ENCODE measurements around the gene SLC38A9.

Gene SLC38A9

GRCh38 chr5:55758231-55758630, 46.1 kb upstream of the SLC38A9 start:
- H4K20me1 ChIP-seq (ENCODE audit: insufficient read depth, low read length): no peaks in the 10 kb centered on the region
- no peak overlapping the region for H3K9ac ChIP-seq (ENCODE audit: low read length)
- no peaks in the 10 kb centered on the region for H3F3A ChIP-seq (ENCODE audit: insufficient read depth, low read length)
- no peak overlapping the region for H3K4me2 ChIP-seq (ENCODE audit: low read depth, low read length)
- no peak overlapping the region for H2AFZ ChIP-seq (ENCODE audit: low read length)
- no peaks in the 10 kb centered on the region for H3K79me2 ChIP-seq (ENCODE audit: low read length)
- no peak for TF ChIP-seq CTCF (IDR thresholded peaks at IDR 0.05; ENCODE audit: low read length)
- no peak for TF ChIP-seq EZH2phosphoT487 (IDR thresholded peaks at IDR 0.05; ENCODE audit: low read length)
- no peak for TF ChIP-seq EZH2 (optimal IDR thresholded peaks at IDR 0.05; ENCODE audit: low read depth, low read length)
- H3K9me2 ChIP-seq (replicated peaks; ENCODE audit: insufficient read depth, low read length): no peaks in the 10 kb centered on the region
- no peak overlapping the region for H3K4me3 ChIP-seq (ENCODE audit: low read length)
- no peak for DNase-seq
- H3K9me3 ChIP-seq (replicated peaks; ENCODE audit: insufficient read depth, low read length): no peaks in the 10 kb centered on the region
- no peak overlapping the region for H3K27ac ChIP-seq (ENCODE audit: low read length)
- H3K4me1 ChIP-seq (ENCODE audit: low read length): no peaks in the 10 kb centered on the region
- H3K27me3 ChIP-seq (replicated peaks; ENCODE audit: insufficient read depth, low read length): no peaks in the 10 kb centered on the region
- no peaks in the 10 kb centered on the region for H3K36me3 ChIP-seq (replicated peaks; ENCODE audit: insufficient read depth, low read length)

- H4K20me1 ChIP-seq (ENCODE audit: insufficient read depth, low read length): no peaks in the 10 kb centered on the region
- no peak overlapping the region for H2AFZ ChIP-seq (ENCODE audit: low read length)
- DNase-seq: no peak
- no peaks in the 10 kb centered on the region for H3K4me1 ChIP-seq (ENCODE audit: low read length)
- no peak overlapping the region for H3K4me3 ChIP-seq (ENCODE audit: low read length)
- H3K36me3 ChIP-seq (replicated peaks; ENCODE audit: insufficient read depth, low read length): no peaks in the 10 kb centered on the region
- H3K9me2 ChIP-seq (replicated peaks; ENCODE audit: insufficient read depth, low read length): no peaks in the 10 kb centered on the region
- no peak overlapping the region for H3K4me2 ChIP-seq (ENCODE audit: low read depth, low read length)
- H3F3A ChIP-seq (ENCODE audit: insufficient read depth, low read length): no peaks in the 10 kb centered on the region
- H3K27ac ChIP-seq (ENCODE audit: low read length): no peak overlapping the region
- no peak overlapping the region for H3K9ac ChIP-seq (ENCODE audit: low read length)
- no peak for TF ChIP-seq EZH2 (optimal IDR thresholded peaks at IDR 0.05; ENCODE audit: low read depth, low read length)
- TF ChIP-seq CTCF (IDR thresholded peaks at IDR 0.05; ENCODE audit: low read length): no peak
- TF ChIP-seq EZH2phosphoT487 (IDR thresholded peaks at IDR 0.05; ENCODE audit: low read length): no peak
- no peaks in the 10 kb centered on the region for H3K9me3 ChIP-seq (replicated peaks; ENCODE audit: insufficient read depth, low read length)
- no peaks in the 10 kb centered on the region for H3K79me2 ChIP-seq (ENCODE audit: low read length)
- no peaks in the 10 kb centered on the region for H3K27me3 ChIP-seq (replicated peaks; ENCODE audit: insufficient read depth, low read length)
Observed at GRCh38 chr5:55750499-55750898, 38.4 kb upstream of the SLC38A9 start.

- Histone ChIP-seq H3K4me2 (ENCODE audit: low read depth, low read length) (no peak overlapping the region), H3K9me3 (replicated peaks; ENCODE audit: insufficient read depth, low read length) (no peaks in the 10 kb centered on the region), H3K4me3 (ENCODE audit: low read length) (no peak overlapping the region), H3K27me3 (replicated peaks; ENCODE audit: insufficient read depth, low read length) (no peaks in the 10 kb centered on the region), H2AFZ (ENCODE audit: low read length) (no peak overlapping the region), H3K36me3 (replicated peaks; ENCODE audit: insufficient read depth, low read length) (no peaks in the 10 kb centered on the region), H3K4me1 (ENCODE audit: low read length) (no peaks in the 10 kb centered on the region), H3K9ac (ENCODE audit: low read length) (no peak overlapping the region), H3K9me2 (replicated peaks; ENCODE audit: insufficient read depth, low read length) (no peaks in the 10 kb centered on the region), H3F3A (ENCODE audit: insufficient read depth, low read length) (no peaks in the 10 kb centered on the region), H4K20me1 (ENCODE audit: insufficient read depth, low read length) (no peaks in the 10 kb centered on the region), H3K79me2 (ENCODE audit: low read length) (no peaks in the 10 kb centered on the region), H3K27ac (ENCODE audit: low read length) (no peak overlapping the region)
- DNase-seq: no peak
- TF ChIP-seq CTCF (IDR thresholded peaks at IDR 0.05; ENCODE audit: low read length) (no peak), EZH2 (optimal IDR thresholded peaks at IDR 0.05; ENCODE audit: low read depth, low read length) (no peak), EZH2phosphoT487 (IDR thresholded peaks at IDR 0.05; ENCODE audit: low read length) (no peak)
Observed at GRCh38 chr5:55750063-55750462, 37.9 kb upstream of the SLC38A9 start.
